HG03565 (cell line): ENCODE measurements around the gene ABTB2.
A peak's percentile ranks its signal among the peaks of the same experiment; 100 is the strongest.

Source experiments
- ATAC-seq: cut with Tn5 transposase; IDR thresholded peaks from one replicate; pipeline ENCODE4 v1.9.1; 2021; ENCODE audit warnings: mild to moderate bottlenecking, moderate library complexity; ENCODE audit not compliant: unreplicated experiment

Gene ABTB2

GRCh38 chr11:34344410-34344767 is 13.4 kb downstream of the ABTB2 start:
- ATAC-seq: no peak

GRCh38 chr11:34343686-34344085 is 14.1 kb downstream of the ABTB2 start:
- ATAC-seq: no peak

- ATAC-seq: no peak
Observed at GRCh38 chr11:34343153-34343552, 14.7 kb downstream of the ABTB2 start.

- ATAC-seq: no peak
Observed at GRCh38 chr11:34341931-34342533, 15.8 kb downstream of the ABTB2 start.

- no peak for ATAC-seq
Observed at GRCh38 chr11:34341096-34341495, 16.7 kb downstream of the ABTB2 start.

- ATAC-seq: no peak
Observed at GRCh38 chr11:34340653-34341052, 17.2 kb downstream of the ABTB2 start.

GRCh38 chr11:34339149-34340064 is 18.4 kb downstream of the ABTB2 start:
- peak; percentile 57 for ATAC-seq

- no peak for ATAC-seq
Observed at GRCh38 chr11:34337016-34337415, 20.8 kb downstream of the ABTB2 start.

GRCh38 chr11:34335801-34336200 is 22.0 kb downstream of the ABTB2 start:
- ATAC-seq: no peak

- no peak for ATAC-seq
Observed at GRCh38 chr11:34335331-34335730, 22.5 kb downstream of the ABTB2 start.

GRCh38 chr11:34333787-34334186 is 24.0 kb downstream of the ABTB2 start:
- ATAC-seq: no peak

- no peak for ATAC-seq
Observed at GRCh38 chr11:34332524-34332923, 25.3 kb downstream of the ABTB2 start.

GRCh38 chr11:34331736-34332135 is 26.1 kb downstream of the ABTB2 start:
- no peak for ATAC-seq

GRCh38 chr11:34331329-34331728 is 26.5 kb downstream of the ABTB2 start:
- ATAC-seq: no peak

GRCh38 chr11:34330653-34331052 is 27.2 kb downstream of the ABTB2 start:
- no peak for ATAC-seq

- ATAC-seq: no peak
Observed at GRCh38 chr11:34329876-34330275, 27.9 kb downstream of the ABTB2 start.

- no peak for ATAC-seq
Observed at GRCh38 chr11:34328632-34328910, 29.2 kb downstream of the ABTB2 start.

GRCh38 chr11:34327804-34328631 is 29.8 kb downstream of the ABTB2 start:
- ATAC-seq: no peak

GRCh38 chr11:34324466-34324865 is 33.3 kb downstream of the ABTB2 start:
- ATAC-seq: no peak

- ATAC-seq: no peak
Observed at GRCh38 chr11:34323601-34324000, 34.2 kb downstream of the ABTB2 start.

GRCh38 chr11:34318111-34319037 is 39.4 kb downstream of the ABTB2 start:
- no peak for ATAC-seq
